Thymus (tissue), 11 donors: ENCODE data around the gene IL20RA. TPM values are rescaled to one million over a fixed set of nuclear protein-coding genes. Genes with fewer than 3 reads are reported as not detected.

Source experiments
- DNase-seq, 9 donors: peaks; one replicate each; pipeline ENCODE4 v3.0.0-alpha.2; 2013; ENCODE audit warnings: low spot score in 9 of 9, low read depth in 6 of 9, missing footprints in 1 of 9
- H3K27ac ChIP-seq, 2 donors: one replicate each; pipeline ENCODE4 v1.5.1; 2013; ENCODE audit warnings: control low read depth in 1 of 2, low read depth in 1 of 2, low read length in 1 of 2, mild to moderate bottlenecking in 1 of 2, moderate library complexity in 1 of 2
- H3K27me3 ChIP-seq, 2 donors: one replicate each; pipeline ENCODE4 v1.5.1; 2013; ENCODE audit warnings: low read length in 1 of 2; ENCODE audit not compliant: control insufficient read depth in 2 of 2, insufficient read depth in 1 of 2
- H3K36me3 ChIP-seq, 2 donors: one replicate each; pipeline ENCODE4 v1.5.1; 2013; ENCODE audit warnings: low read length in 1 of 2, mild to moderate bottlenecking in 1 of 2, moderate library complexity in 1 of 2; ENCODE audit not compliant: control insufficient read depth in 2 of 2, insufficient read depth in 2 of 2
- H3K4me1 ChIP-seq, 2 donors: one replicate each; pipeline ENCODE4 v1.5.1; 2013; ENCODE audit warnings: low read length in 2 of 2; ENCODE audit not compliant: control insufficient read depth in 2 of 2, insufficient read depth in 2 of 2
- H3K4me3 ChIP-seq, 2 donors: one replicate each; pipeline ENCODE4 v1.5.1; 2013; ENCODE audit warnings: low read length in 2 of 2, control low read depth in 1 of 2, mild to moderate bottlenecking in 1 of 2
- H3K9me3 ChIP-seq, 2 donors: one replicate each; pipeline ENCODE4 v1.5.1; 2013; ENCODE audit warnings: low read length in 1 of 2, mild to moderate bottlenecking in 1 of 2; ENCODE audit not compliant: control insufficient read depth in 2 of 2, insufficient read depth in 1 of 2
- WGBS: extraction: QIAGEN DNeasy Blood & Tissue Kit; methylation state at CpG from one replicate; pipeline ENCODE4 v1.1.7; 2013; 5-methylcytosine and 5-hydroxymethylcytosine counted together
- polyA plus RNA-seq: library from polyadenylated mRNA; stranded (reverse); fragments of 200-250 nt; gene quantifications from one replicate; pipeline ENCODE4 v1.2.3, GENCODE V29; 2013
- total RNA-seq: library from RNA; stranded (reverse); fragments of 120-200 nt; gene quantifications from one replicate; pipeline ENCODE4 v1.2.4, GENCODE V29; 2013
- donor health status: healthy.

Gene IL20RA
- total and polyA plus RNA-seq, 2 donors: 2.6 to 3.4 TPM

GRCh38 chr6:137051790-137052472, 7.2 kb upstream of the IL20RA start:
- no peaks in the 10 kb centered on the region for H3K36me3 ChIP-seq
- H3K27ac ChIP-seq: no peak overlapping the region
- WGBS: 89% methylated on average over 3 of the region's 3 CpGs
- no peak for DNase-seq
- H3K4me1 ChIP-seq: no peaks in the 10 kb centered on the region
- peaks cover 8 to 18% of the 10 kb centered on the region in 2 donors for H3K27me3 ChIP-seq
- H3K9me3 ChIP-seq: no peaks in the 10 kb centered on the region
- no peak overlapping the region for H3K4me3 ChIP-seq

- no peak for DNase-seq
- Histone ChIP-seq H3K36me3 (no peaks in the 10 kb centered on the region), H3K4me3 (no peak overlapping the region), H3K9me3 (no peaks in the 10 kb centered on the region), H3K4me1 (no peaks in the 10 kb centered on the region), H3K27ac (no peak overlapping the region), H3K27me3 (peaks cover 24 to 47% of the 10 kb centered on the region in 2 donors)
- WGBS: 85% methylated on average over 2 of the region's 2 CpGs
These were observed 4.3 kb upstream of the IL20RA start for GRCh38 chr6:137049095-137049494.

GRCh38 chr6:137046871-137047412, 2.2 kb upstream of the IL20RA start:
- Histone ChIP-seq H3K27ac (no peak overlapping the region), H3K4me1 (no peaks in the 10 kb centered on the region), H3K36me3 (no peaks in the 10 kb centered on the region), H3K9me3 (no peaks in the 10 kb centered on the region), H3K27me3 (peaks cover 39 to 66% of the 10 kb centered on the region in 2 donors), H3K4me3 (no peak overlapping the region)
- DNase-seq: no peak
- 95% methylated on average over 5 of the region's 5 CpGs for WGBS

DNA sequence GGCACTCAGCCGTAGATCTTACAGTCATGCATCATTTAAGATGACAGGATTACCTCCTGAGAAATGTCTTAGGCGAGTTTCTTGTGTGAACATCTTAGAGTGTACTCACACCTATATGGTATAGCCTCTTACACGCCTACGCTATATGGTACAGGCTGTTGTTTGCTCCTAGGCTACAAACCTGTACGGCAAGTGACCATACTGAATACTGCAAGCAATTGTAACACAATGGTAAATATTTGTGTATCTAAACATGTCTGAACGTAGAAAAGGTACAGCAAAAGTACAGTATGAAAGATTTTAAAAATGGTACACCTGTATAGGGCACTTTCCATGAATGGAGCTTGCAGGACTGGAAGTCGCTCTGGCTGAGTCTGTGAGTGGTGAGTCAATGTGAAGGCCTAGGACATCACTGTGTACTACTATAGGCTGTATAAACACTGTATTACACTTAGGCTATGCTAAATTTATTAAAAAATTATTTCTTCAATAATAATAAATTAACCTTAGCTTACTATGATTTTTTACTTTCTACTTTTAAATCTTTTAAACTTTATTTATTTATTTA, 541 bp upstream of the IL20RA start:
- Histone ChIP-seq H3K27ac (no peak overlapping the region), H3K9me3 (no peaks in the 10 kb centered on the region), H3K27me3 (peaks cover 40 to 73% of the 10 kb centered on the region in 2 donors), H3K4me1 (no peaks in the 10 kb centered on the region), H3K4me3 (no peak overlapping the region), H3K36me3 (no peaks in the 10 kb centered on the region)
- DNase-seq: no peak
- 97% methylated on average over 7 of the region's 7 CpGs for WGBS

DNA sequence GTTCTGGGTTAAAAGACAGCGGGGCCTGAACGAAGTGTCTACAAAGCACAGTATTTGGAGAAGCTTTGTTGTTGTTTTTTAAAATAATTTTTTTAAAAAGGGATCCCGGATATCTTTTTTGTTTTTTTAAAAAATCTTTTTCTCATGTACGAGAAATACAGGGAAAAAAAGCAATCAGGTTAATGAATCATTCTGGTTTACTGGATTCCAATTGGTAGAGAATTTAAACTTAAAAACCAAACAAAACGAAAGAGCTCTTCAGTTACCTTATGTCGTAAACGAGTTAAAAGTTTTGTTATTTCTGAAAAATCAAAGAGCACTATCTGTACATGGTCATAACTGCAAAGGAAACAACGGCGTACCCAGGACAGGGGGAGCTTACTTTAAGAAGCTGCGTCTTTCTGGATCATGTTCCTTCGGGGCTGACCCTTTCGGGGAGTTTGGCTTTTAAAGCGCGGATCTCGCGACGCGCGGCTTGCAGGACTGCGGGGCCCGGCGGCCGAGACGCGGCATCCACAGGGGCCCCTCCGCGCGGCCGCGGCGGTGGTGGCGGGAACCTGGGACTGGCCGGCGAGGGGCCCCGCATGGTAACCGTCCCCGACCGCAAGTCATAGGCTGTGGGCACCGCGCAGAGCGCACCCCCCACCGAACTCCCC, 927 bp downstream of the IL20RA start:
- no peaks in the 10 kb centered on the region for H3K9me3 ChIP-seq
- peak overlapping the region; percentile 26 to 57 for H3K4me3 ChIP-seq
- DNase-seq: peak in 2 of 9 donors; percentile 19 to 32
- H3K36me3 ChIP-seq: no peaks in the 10 kb centered on the region
- peaks cover 36 to 81% of the 10 kb centered on the region in 2 donors for H3K27me3 ChIP-seq
- WGBS: 6% methylated on average over 42 of the region's 42 CpGs
- H3K27ac ChIP-seq: no peak overlapping the region
- H3K4me1 ChIP-seq: no peaks in the 10 kb centered on the region

GRCh38 chr6:137040393-137040792, 4.4 kb downstream of the IL20RA start:
- Histone ChIP-seq H3K4me3 (no peak overlapping the region), H3K9me3 (no peaks in the 10 kb centered on the region), H3K4me1 (no peaks in the 10 kb centered on the region), H3K27ac (no peak overlapping the region), H3K27me3 (peaks cover 31 to 74% of the 10 kb centered on the region in 2 donors), H3K36me3 (no peaks in the 10 kb centered on the region)
- DNase-seq: no peak

- DNase-seq: no peak
- Histone ChIP-seq H3K36me3 (no peaks in the 10 kb centered on the region), H3K27ac (no peak overlapping the region), H3K9me3 (no peaks in the 10 kb centered on the region), H3K27me3 (peaks cover 21 to 61% of the 10 kb centered on the region in 2 donors), H3K4me1 (peaks cover 0 to under 1% of the 10 kb centered on the region in 2 donors), H3K4me3 (no peak overlapping the region)
- 94% methylated on average over 4 of the region's 4 CpGs for WGBS
These were observed 5.8 kb downstream of the IL20RA start for GRCh38 chr6:137039010-137039409.

GRCh38 chr6:137036566-137037300, 8.0 kb downstream of the IL20RA start:
- H3K4me3 ChIP-seq: no peak overlapping the region
- H3K27ac ChIP-seq: no peak overlapping the region
- H3K9me3 ChIP-seq: no peaks in the 10 kb centered on the region
- DNase-seq: no peak
- H3K36me3 ChIP-seq: no peaks in the 10 kb centered on the region
- peaks cover 0 to 3% of the 10 kb centered on the region in 2 donors for H3K4me1 ChIP-seq
- H3K27me3 ChIP-seq: peaks cover 5 to 40% of the 10 kb centered on the region in 2 donors
- 83% methylated on average over 6 of the region's 6 CpGs for WGBS
